Vagina (tissue), 2 donors: ENCODE data around the gene RHBDD1.

Experiments used
- CTCF ChIP-seq, 3 experiments: fragments of 450-650 bp in 2 of 3; fragments of 200-600 bp in 1 of 3; sonication (generic) in 1 of 3; IDR thresholded peaks; one replicate each; pipeline ENCODE4 v1.5.1; 2017 to 2019; ENCODE audit warnings: antibody characterized with exemption in 3 of 3, mild to moderate bottlenecking in 2 of 3, moderate library complexity in 2 of 3
- POLR2A ChIP-seq, 2 donors: fragments of 450-650 bp; IDR thresholded peaks; one replicate each; pipeline ENCODE4 v1.6.1; 2017; ENCODE audit warnings: antibody characterized with exemption in 2 of 2, mild to moderate bottlenecking in 2 of 2, moderate library complexity in 2 of 2
- POLR2AphosphoS5 ChIP-seq, 2 donors: sonication (generic); formaldehyde crosslinking; IDR thresholded peaks; one replicate each; pipeline ENCODE4 v1.9.0; 2017; ENCODE audit warnings: antibody characterized with exemption in 2 of 2, mild to moderate bottlenecking in 2 of 2, low read depth in 1 of 2; ENCODE audit not compliant: insufficient read depth in 1 of 2

- TF ChIP-seq CTCF (IDR thresholded peaks at IDR 0.05) (no peak), POLR2A (IDR thresholded peaks at IDR 0.05) (no peak), POLR2AphosphoS5 (IDR thresholded peaks at IDR 0.05; ENCODE audit: insufficient read depth in 1 of 2, low read depth in 1 of 2) (no peak)
These were observed 11.2 kb downstream of the RHBDD1 start for GRCh38 chr2:226847090-226847489.
